HEK293 (cell line): ENCODE data around the gene LRP6.

ENCODE experiments used
- CTCF ChIA-PET: fragments of 350-600 bp; formaldehyde crosslinking; extraction: SDS; loops from one replicate; lab custom pipeline; 2021; ENCODE audit warnings: antibody characterized with exemption; lab: Yijun Ruan, JAX
- POLR2A ChIA-PET: fragments of 300-600 bp; formaldehyde crosslinking; extraction: SDS; loops from one replicate; lab custom pipeline; 2020; ENCODE audit warnings: antibody characterized with exemption, inconsistent platforms; lab: Yijun Ruan, JAX
- H3K27ac ChIP-seq: fragments of 200-500 bp; sonication (Bioruptor generic); 2 replicates; pipeline ENCODE4 v1.5.1; 2014; ENCODE audit warnings: low read depth, low read length, control low read depth, inconsistent platforms; ENCODE audit errors: extremely low read depth
- H3K36me3 ChIP-seq, 2 experiments: fragments of 200-500 bp in 1 of 2; sonication (Bioruptor generic) in 1 of 2; 1 replicate in 1 of 2; 2 replicates in 1 of 2; pipeline ENCODE4 v1.5.1; 2014 to 2017; ENCODE audit warnings: inconsistent platforms in 2 of 2, low read length in 2 of 2; ENCODE audit not compliant: control insufficient read depth in 2 of 2, insufficient read depth in 1 of 2
- H3K4me1 ChIP-seq: fragments of 200-500 bp; sonication (Bioruptor generic); 2 replicates; pipeline ENCODE4 v1.5.1; 2014; ENCODE audit warnings: mild to moderate bottlenecking, low read length, inconsistent platforms; ENCODE audit not compliant: control insufficient read depth, insufficient read depth
- H3K4me3 ChIP-seq: 2 replicates; pipeline ENCODE4 v1.5.1; 2011; ENCODE audit warnings: low read depth, mild to moderate bottlenecking, control low read depth, low read length, moderate library complexity
- H3K9me3 ChIP-seq: fragments of 200-500 bp; sonication (Bioruptor generic); 2 replicates; pipeline ENCODE4 v1.5.1; 2014; ENCODE audit warnings: low read depth, low read length, inconsistent platforms; ENCODE audit not compliant: control insufficient read depth, insufficient read depth
- BCL11A ChIP-seq: fragments of 450-650 bp; formaldehyde crosslinking; IDR thresholded peaks from 2 replicates; pipeline ENCODE4 v1.5.1; 2016; ENCODE audit warnings: low read depth, missing biosample characterization, missing genetic modification characterization
- BCL11B ChIP-seq: fragments of 450-650 bp; formaldehyde crosslinking; IDR thresholded peaks from 2 replicates; pipeline ENCODE4 v1.5.1; 2016; ENCODE audit warnings: low read depth, missing biosample characterization, missing genetic modification characterization
- FEZF1 ChIP-seq: fragments of 450-650 bp; formaldehyde crosslinking; IDR thresholded peaks from 2 replicates; pipeline ENCODE4 v1.5.1; 2016; ENCODE audit warnings: missing biosample characterization, missing genetic modification characterization
- GFI1B ChIP-seq: fragments of 450-650 bp; formaldehyde crosslinking; IDR thresholded peaks from 2 replicates; pipeline ENCODE4 v1.5.1; 2016; ENCODE audit warnings: missing biosample characterization, missing genetic modification characterization
- GLIS1 ChIP-seq: fragments of 450-650 bp; formaldehyde crosslinking; IDR thresholded peaks from 2 replicates; pipeline ENCODE4 v1.5.1; 2016; ENCODE audit warnings: missing biosample characterization, missing genetic modification characterization
- IKZF3 ChIP-seq: fragments of 450-650 bp; IDR thresholded peaks from 2 replicates; pipeline ENCODE4 v1.5.0; 2018; ENCODE audit warnings: missing biosample characterization, mild to moderate bottlenecking, missing genetic modification characterization, moderate library complexity
- OVOL3 ChIP-seq: fragments of 450-650 bp; formaldehyde crosslinking; IDR thresholded peaks from 2 replicates; pipeline ENCODE4 v1.5.1; 2016; ENCODE audit warnings: missing biosample characterization, missing genetic modification characterization
- PRDM6 ChIP-seq: fragments of 450-650 bp; formaldehyde crosslinking; IDR thresholded peaks from 2 replicates; pipeline ENCODE4 v1.5.1; 2017; ENCODE audit warnings: missing biosample characterization, missing genetic modification characterization
- SCRT1 ChIP-seq: fragments of 450-650 bp; formaldehyde crosslinking; IDR thresholded peaks from 2 replicates; pipeline ENCODE4 v1.5.1; 2016; ENCODE audit warnings: missing biosample characterization, missing genetic modification characterization, borderline replicate concordance
- SP7 ChIP-seq: fragments of 450-650 bp; formaldehyde crosslinking; IDR thresholded peaks from 2 replicates; pipeline ENCODE4 v1.5.1; 2016; ENCODE audit warnings: missing biosample characterization, missing genetic modification characterization
- ZBTB21 ChIP-seq: fragments of 450-650 bp; formaldehyde crosslinking; IDR thresholded peaks from 2 replicates; pipeline ENCODE4 v1.5.1; 2017; ENCODE audit warnings: missing biosample characterization, missing genetic modification characterization
- ZEB2 ChIP-seq: fragments of 450-650 bp; formaldehyde crosslinking; IDR thresholded peaks from 2 replicates; pipeline ENCODE4 v1.5.1; 2016; ENCODE audit warnings: missing biosample characterization, missing genetic modification characterization
- ZFP41 ChIP-seq: fragments of 450-650 bp; formaldehyde crosslinking; IDR thresholded peaks from 2 replicates; pipeline ENCODE4 v1.5.1; 2016; ENCODE audit warnings: missing biosample characterization, missing genetic modification characterization, borderline replicate concordance
- ZNF146 ChIP-seq: fragments of 450-650 bp; formaldehyde crosslinking; IDR thresholded peaks from 2 replicates; pipeline ENCODE4 v1.5.1; 2016; ENCODE audit warnings: missing biosample characterization, missing genetic modification characterization
- ZNF24 ChIP-seq: fragments of 450-650 bp; formaldehyde crosslinking; IDR thresholded peaks from 2 replicates; pipeline ENCODE4 v1.5.1; 2016; ENCODE audit warnings: missing biosample characterization, missing genetic modification characterization
- ZNF26 ChIP-seq: fragments of 450-650 bp; formaldehyde crosslinking; IDR thresholded peaks from 2 replicates; pipeline ENCODE4 v1.5.1; 2016; ENCODE audit warnings: missing biosample characterization, missing genetic modification characterization
- ZNF274 ChIP-seq, 2 experiments: fragments of 200-500 bp in 1 of 2; fragments of 450-650 bp in 1 of 2; sonication (Bioruptor generic) in 1 of 2; formaldehyde crosslinking in 1 of 2; IDR thresholded peaks; 2 replicates each; pipeline versions ENCODE4 v1.5.1 to v1.6.1; 2014 to 2016; ENCODE audit warnings: borderline replicate concordance in 1 of 2, inconsistent platforms in 1 of 2, low read length in 1 of 2, missing biosample characterization in 1 of 2, missing genetic modification characterization in 1 of 2
- ZNF366 ChIP-seq: fragments of 450-650 bp; formaldehyde crosslinking; conservative IDR thresholded peaks from 2 replicates; pipeline ENCODE4 v1.5.1; 2016; ENCODE audit warnings: missing biosample characterization, missing genetic modification characterization
- ZNF501 ChIP-seq: fragments of 450-650 bp; formaldehyde crosslinking; IDR thresholded peaks from 2 replicates; pipeline ENCODE4 v1.5.1; 2016; ENCODE audit warnings: missing biosample characterization, missing genetic modification characterization
- ZNF549 ChIP-seq: fragments of 450-650 bp; IDR thresholded peaks from 2 replicates; pipeline ENCODE4 v1.5.1; 2018; ENCODE audit warnings: missing biosample characterization, missing genetic modification characterization, mild to moderate bottlenecking, inconsistent platforms, moderate library complexity
- ZNF610 ChIP-seq: fragments of 450-650 bp; formaldehyde crosslinking; IDR thresholded peaks from 2 replicates; pipeline ENCODE4 v1.5.1; 2016; ENCODE audit warnings: missing biosample characterization, missing genetic modification characterization, borderline replicate concordance
- ZNF629 ChIP-seq: fragments of 450-650 bp; formaldehyde crosslinking; IDR thresholded peaks from 2 replicates; pipeline ENCODE4 v1.5.1; 2017; ENCODE audit warnings: missing biosample characterization, missing genetic modification characterization
- ZNF843 ChIP-seq: fragments of 450-650 bp; formaldehyde crosslinking; IDR thresholded peaks from 2 replicates; pipeline ENCODE4 v1.5.1; 2016; ENCODE audit warnings: missing biosample characterization, missing genetic modification characterization
- ZXDB ChIP-seq: fragments of 450-650 bp; formaldehyde crosslinking; IDR thresholded peaks from 2 replicates; pipeline ENCODE4 v1.5.1; 2016; ENCODE audit warnings: missing biosample characterization, missing genetic modification characterization
- TF ChIP-seq, protein P1 (sequence below): fragments of 450-650 bp; formaldehyde crosslinking; IDR thresholded peaks from 2 replicates; pipeline ENCODE4 v1.5.1; 2016; ENCODE audit warnings: missing biosample characterization, missing genetic modification characterization
- TF ChIP-seq, protein P2 (sequence below): fragments of 450-650 bp; formaldehyde crosslinking; IDR thresholded peaks from 2 replicates; pipeline ENCODE4 v1.5.1; 2017; ENCODE audit warnings: missing biosample characterization, missing genetic modification characterization
- TF ChIP-seq, protein P3 (sequence below): fragments of 450-650 bp; formaldehyde crosslinking; IDR thresholded peaks from 2 replicates; pipeline ENCODE4 v1.5.1; 2016; ENCODE audit warnings: missing biosample characterization, missing genetic modification characterization

Gene LRP6

DNA sequence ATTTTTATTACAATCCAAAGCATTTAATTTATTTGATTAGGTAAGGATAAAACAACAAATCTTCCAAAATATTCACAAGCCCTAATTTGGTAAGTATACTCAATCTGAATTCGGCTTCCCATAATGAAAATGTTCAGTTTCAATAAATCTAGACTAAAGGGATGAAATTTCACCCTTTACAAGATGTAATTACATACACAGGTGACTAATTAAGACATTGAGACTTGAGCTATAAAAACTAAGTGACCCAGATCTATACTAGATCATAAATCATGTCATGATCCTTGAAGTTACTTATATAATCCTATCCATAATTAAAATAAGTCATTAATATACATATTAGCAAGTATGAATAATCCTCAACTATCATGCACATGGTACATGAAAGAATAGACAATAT, 36.6 kb downstream of the LRP6 start:
- POLR2A ChIA-PET: no interaction called here

More for the DNA sequence above, 36.6 kb downstream of the LRP6 start:
- no peaks in the 10 kb centered on the region for H3K36me3 ChIP-seq
- no peak overlapping the region for H3K27ac ChIP-seq
- TF ChIP-seq, protein P1, sequence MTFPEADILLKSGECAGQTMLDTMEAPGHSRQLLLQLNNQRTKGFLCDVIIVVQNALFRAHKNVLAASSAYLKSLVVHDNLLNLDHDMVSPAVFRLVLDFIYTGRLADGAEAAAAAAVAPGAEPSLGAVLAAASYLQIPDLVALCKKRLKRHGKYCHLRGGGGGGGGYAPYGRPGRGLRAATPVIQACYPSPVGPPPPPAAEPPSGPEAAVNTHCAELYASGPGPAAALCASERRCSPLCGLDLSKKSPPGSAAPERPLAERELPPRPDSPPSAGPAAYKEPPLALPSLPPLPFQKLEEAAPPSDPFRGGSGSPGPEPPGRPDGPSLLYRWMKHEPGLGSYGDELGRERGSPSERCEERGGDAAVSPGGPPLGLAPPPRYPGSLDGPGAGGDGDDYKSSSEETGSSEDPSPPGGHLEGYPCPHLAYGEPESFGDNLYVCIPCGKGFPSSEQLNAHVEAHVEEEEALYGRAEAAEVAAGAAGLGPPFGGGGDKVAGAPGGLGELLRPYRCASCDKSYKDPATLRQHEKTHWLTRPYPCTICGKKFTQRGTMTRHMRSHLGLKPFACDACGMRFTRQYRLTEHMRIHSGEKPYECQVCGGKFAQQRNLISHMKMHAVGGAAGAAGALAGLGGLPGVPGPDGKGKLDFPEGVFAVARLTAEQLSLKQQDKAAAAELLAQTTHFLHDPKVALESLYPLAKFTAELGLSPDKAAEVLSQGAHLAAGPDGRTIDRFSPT (tag by site-specific recombination): peak; percentile 15; the same call in 1 of the 2 replicates
- peak; percentile 85 for TF ChIP-seq SCRT1
- TF ChIP-seq ZNF610 (tag by site-specific recombination): peak; percentile 26; the same call in 1 of the 2 replicates
- 0 out of 2 replicates have a peak, but pooled peaks have one; percentile 62 for TF ChIP-seq BCL11B
- peak; percentile 89 for TF ChIP-seq PRDM6
- peak; percentile 62; the same call in 1 of the 2 replicates for TF ChIP-seq GFI1B (tag by site-specific recombination)
- 0 out of 2 replicates have a peak, but pooled peaks have one; percentile 61 for TF ChIP-seq OVOL3 (tag by site-specific recombination)
- TF ChIP-seq, protein P2, sequence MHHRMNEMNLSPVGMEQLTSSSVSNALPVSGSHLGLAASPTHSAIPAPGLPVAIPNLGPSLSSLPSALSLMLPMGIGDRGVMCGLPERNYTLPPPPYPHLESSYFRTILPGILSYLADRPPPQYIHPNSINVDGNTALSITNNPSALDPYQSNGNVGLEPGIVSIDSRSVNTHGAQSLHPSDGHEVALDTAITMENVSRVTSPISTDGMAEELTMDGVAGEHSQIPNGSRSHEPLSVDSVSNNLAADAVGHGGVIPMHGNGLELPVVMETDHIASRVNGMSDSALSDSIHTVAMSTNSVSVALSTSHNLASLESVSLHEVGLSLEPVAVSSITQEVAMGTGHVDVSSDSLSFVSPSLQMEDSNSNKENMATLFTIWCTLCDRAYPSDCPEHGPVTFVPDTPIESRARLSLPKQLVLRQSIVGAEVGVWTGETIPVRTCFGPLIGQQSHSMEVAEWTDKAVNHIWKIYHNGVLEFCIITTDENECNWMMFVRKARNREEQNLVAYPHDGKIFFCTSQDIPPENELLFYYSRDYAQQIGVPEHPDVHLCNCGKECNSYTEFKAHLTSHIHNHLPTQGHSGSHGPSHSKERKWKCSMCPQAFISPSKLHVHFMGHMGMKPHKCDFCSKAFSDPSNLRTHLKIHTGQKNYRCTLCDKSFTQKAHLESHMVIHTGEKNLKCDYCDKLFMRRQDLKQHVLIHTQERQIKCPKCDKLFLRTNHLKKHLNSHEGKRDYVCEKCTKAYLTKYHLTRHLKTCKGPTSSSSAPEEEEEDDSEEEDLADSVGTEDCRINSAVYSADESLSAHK: peak; percentile 34; the same call in 1 of the 2 replicates
- TF ChIP-seq ZNF366: peak; percentile 77
- TF ChIP-seq SP7 (tag by site-specific recombination): peak; percentile 99
- TF ChIP-seq, protein P3, sequence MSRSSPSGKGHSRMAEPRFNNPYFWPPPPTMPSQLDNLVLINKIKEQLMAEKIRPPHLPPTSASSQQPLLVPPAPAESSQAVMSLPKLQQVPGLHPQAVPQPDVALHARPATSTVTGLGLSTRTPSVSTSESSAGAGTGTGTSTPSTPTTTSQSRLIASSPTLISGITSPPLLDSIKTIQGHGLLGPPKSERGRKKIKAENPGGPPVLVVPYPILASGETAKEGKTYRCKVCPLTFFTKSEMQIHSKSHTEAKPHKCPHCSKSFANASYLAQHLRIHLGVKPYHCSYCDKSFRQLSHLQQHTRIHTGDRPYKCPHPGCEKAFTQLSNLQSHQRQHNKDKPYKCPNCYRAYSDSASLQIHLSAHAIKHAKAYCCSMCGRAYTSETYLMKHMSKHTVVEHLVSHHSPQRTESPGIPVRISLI (tag by site-specific recombination): no peak
- TF ChIP-seq ZFP41 (tag by site-specific recombination): no peak
- TF ChIP-seq ZBTB21 (tag by site-specific recombination): no peak
- peak; percentile 54 for TF ChIP-seq ZNF629
- TF ChIP-seq ZNF24: 0 out of 2 replicates have a peak, but pooled peaks have one; percentile 46
- no peak for TF ChIP-seq GLIS1 (tag by site-specific recombination)
- TF ChIP-seq BCL11A (tag by site-specific recombination): peak; percentile 85
- peak; percentile 67 for TF ChIP-seq ZEB2 (tag by site-specific recombination)
- TF ChIP-seq ZNF549: no peak
- TF ChIP-seq ZNF146 (tag by site-specific recombination): no peak
- peak; percentile 45; the same call in 1 of the 2 replicates for TF ChIP-seq IKZF3 (tag by site-specific recombination)
- TF ChIP-seq ZNF274 (IDR thresholded peaks at IDR 0.05; ENCODE audit: low read length): no peak
- TF ChIP-seq ZNF274 (tag by site-specific recombination; IDR thresholded peaks at IDR 0.05; ENCODE audit: borderline replicate concordance): no peak
- 0 out of 2 replicates have a peak, but pooled peaks have one; percentile 65 for TF ChIP-seq ZNF501
- peak; percentile 90 for TF ChIP-seq ZNF843 (tag by site-specific recombination)
- TF ChIP-seq ZXDB (tag by site-specific recombination): peak; percentile 42; the same call in 1 of the 2 replicates
- no peak for TF ChIP-seq ZNF26 (tag by site-specific recombination)
- TF ChIP-seq FEZF1: peak; percentile 45; the same call in 1 of the 2 replicates
- no peak overlapping the region for H3K4me3 ChIP-seq
- H3K9me3 ChIP-seq: no peaks in the 10 kb centered on the region; the same call in 1 of the 2 replicates
- peaks cover 15% of the 10 kb centered on the region for H3K4me1 ChIP-seq
- CTCF ChIA-PET: interaction anchor here (1.4 kb wide), 1 partner anchor 8 kb away, joined by 4 read pairs; no protein-coding TSS in a partner anchor
